ENCODE measurements around the gene TYMP.
A peak's percentile ranks its signal among the peaks of the same experiment; 100 is the strongest.

The TYMP gene

DNA sequence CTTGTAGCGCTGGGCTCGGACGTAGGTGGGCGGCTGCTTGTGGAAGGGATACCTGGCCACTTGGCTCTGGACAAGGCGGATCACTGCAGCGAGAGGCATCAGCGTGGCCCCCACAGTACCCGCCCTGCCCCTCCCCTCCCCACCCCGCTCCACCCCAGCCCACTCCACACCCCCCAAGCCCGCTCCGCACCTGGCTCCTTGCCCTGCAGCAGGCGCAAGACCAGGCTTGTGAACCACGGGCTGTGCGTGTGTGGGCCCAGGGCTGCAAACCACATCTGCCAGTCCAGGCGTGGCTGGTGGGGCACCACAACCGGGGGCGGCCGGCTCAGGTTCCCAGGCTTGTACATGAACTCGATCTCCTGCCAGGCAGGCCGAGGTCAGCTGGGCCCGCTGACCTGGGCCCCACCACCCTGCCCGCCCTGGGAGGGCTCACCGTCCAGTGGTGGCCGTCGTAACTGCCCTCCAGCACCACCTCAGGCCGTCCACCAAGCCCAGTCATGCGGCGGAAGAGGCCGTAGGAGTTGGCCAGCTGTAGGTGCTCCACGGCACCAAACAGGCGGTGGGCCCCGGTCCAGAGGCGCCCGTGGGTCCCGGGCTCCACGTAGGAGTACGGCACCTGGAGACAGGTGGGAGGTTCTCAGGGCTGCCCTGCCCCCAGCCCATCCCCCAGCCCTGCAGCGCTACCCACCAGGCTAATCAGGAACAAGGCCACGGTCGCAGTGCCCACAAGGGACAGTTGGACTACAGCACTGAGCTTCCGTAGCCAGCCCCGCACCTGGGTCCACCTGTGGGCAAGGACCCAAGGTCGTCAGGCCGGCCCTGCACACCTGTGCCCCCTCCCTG lies 25.2 kb downstream of the TYMP start:
- no peak for DNase-seq

DNA sequence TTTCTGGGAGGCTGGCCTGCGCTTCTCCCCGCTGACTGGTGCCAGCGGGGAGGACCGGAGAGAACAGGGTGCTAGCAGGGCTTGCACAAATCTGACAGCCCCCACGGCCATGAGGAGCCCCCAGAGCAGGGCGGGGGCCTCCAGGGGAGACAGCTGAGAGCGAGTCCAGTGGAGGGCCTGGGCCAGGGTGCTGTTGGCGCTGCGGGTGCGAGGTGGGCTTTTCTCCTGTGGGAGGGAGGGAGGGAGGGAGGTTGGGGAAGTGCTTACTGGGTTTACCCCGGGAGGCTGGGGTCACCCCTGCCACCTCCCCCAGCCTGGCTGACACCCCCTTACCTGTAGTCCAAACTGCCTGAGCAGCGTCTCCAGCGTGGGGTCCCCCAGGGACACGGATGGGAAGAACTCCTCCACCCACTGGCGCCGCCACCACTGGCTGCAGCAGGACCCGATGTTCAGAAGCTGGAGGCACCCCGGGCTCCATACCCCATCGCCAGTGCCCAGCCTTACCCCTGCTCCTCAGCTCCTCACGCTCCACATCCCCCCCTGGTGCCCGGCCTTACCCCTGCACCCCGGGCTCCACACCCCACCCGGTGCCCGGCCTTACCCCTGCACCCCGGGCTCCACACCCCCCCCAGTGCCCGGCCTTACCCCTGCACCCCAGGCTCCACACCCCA lies 26.2 kb downstream of the TYMP start:
- DNase-seq, result no peak

DNA sequence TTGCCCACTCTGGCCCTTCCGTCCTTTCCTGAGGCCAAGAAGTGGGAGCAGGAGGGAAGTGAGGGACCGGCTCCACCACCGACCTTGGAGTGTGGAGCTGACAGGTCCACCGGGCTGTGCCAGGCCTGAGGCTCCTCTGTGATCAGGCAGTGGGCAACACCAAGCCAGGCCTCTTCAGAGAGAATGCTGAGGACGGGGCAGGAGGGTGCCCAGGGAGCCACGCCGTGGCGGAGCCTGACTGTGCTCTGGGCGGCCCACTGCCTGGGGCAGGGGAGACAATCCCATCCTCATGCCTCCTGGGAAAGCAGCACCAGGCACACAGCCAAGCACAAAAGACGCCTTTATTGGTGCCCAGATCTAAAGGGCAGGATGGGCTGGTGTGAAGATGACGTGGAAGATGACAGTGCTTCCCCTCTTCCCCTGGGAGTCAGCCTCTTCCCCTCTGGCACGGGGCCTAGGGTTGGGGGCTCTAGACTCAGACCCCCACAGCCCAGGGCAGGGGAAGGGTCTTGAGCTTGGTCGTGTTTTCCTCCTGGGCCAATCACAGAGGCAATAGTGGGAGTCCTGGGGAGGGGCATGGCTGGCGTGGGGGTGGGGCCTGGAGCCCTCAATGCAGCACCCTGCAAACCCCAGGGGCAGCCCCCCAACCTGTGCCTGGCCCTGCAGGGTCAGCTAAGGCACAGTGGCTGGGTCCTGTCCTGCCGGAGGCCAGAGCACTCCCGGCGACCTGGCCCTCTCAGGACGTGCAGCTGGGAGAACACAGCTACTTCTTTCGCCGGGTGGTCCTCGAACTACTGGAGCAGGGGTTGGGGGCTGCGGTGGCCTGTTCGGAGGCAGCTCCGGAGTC lies 27.0 kb downstream of the TYMP start:
- no peak for DNase-seq

DNA sequence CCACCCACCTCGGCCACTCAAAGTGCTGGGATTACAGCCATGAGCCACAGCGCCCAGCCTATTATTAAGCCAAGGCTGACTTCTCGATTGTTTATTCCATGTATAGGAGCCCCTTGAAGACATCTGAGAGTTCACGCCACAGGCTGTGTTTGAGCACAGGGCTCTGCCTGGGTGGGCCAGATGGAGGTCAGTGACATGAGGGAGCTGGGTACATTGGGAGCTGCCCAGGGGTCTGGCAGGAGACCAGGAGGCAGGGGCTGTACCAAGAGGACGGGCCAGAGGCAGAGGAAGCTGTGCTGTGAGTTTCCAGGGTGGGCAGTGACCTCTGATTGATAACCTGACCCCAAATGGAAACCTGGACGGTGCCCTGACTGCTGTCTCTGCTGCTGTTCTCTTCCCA lies 27.7 kb downstream of the TYMP start:
- DNase-seq, result no peak

DNA sequence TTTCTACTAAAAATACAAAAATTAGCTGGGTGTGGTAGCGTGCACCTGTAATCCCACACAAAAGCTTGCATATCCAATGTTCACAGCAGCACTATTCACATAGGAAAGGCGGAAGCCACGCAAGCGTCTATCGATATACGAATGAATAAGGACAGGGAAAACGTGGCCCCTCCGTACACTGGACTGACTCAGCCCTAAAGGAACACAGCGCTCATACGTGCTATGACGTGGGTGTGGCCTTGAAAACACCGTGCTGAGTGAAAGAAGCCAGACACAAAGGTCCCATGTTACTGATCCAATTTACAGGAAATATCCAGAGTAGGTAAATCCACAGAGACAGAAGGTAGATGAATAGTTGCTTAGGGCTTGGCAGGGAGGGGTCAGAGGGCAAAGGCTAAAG lies 29.4 kb downstream of the TYMP start:
- DNase-seq, result no peak

DNA sequence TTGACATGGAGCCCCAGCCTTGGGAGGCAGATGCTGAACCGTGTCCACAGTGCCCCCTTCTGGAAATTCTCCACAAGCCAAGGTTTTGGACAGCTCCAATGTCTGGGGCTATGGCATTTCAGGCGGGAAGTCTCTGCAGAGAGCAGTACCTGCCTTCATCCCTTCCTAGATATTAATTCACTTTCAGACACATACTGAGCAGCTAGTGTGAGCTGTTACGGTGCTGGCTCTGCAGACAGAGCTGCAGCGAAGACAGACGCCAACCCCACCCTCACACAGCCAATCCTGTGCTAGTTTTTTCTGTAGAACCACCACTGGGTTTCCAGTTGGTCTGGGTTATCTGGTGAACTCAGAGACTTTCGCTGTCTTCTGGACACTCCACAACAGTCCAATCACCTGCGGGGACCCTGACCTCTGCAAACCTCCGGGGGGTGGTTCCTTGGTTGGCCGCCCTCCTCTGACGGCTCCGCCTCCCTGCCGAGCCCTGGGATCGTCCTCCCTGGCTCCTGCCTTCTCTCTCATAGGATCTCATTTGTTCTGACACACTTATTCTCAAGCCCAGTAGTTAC lies 31.4 kb downstream of the TYMP start:
- DNase-seq, result peak; percentile 80

DNA sequence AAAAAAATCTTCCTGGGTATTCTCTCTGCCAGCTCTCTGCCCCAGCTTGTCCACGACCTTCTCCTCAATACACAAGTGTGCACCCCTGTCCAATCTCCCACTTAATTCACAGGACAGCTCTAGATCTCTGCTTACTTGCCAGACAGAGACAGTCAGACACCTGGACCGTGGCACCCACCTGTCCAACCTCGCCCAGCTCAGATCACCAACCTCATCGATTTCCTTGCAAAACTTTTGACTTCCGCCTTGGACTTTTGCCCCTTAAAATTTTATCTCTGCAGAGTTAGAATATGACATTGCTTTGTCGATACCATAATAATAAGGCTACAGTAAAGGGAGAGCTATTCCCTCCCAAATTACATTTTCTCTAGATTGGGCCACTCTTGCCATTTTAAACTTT lies 32.7 kb downstream of the TYMP start:
- no peak for DNase-seq

DNA sequence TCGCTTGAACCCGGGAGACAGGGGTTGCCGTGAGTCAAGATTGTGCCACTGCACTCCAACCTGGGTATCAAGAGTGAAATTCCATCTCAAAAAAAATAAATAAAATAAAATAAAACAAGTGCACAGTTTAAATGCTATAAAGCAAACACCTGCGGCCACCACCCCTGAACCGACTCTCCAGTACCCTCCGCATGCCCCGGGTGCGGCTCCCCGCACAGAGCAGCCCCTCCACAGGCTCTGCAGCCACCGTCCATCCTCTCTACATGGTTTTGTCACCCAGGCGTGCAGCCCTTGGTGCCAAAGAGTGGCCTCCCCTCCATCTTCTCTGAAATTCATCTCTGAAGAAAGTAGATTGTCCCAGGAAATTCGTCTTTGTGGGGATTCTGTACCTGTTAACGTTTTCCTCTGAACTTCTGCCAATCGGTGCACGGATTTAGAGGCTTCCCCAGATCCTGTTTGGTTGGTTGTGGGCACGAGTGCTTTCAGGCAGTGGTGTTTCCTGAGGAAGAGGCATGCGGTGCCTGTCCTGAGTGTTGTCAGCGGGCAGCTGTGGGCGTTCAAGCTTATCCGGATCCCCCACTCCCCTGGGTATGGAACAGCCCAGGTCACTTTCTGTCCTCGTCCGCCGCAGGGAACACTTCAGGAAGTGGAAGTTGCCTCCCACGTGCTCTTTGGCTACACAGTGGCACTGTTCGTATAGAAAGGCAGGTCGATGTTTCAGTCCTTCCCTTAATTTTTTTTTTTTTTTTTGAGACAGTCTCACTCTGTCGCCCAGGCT lies 39.1 kb downstream of the TYMP start:
- no peak for DNase-seq

DNA sequence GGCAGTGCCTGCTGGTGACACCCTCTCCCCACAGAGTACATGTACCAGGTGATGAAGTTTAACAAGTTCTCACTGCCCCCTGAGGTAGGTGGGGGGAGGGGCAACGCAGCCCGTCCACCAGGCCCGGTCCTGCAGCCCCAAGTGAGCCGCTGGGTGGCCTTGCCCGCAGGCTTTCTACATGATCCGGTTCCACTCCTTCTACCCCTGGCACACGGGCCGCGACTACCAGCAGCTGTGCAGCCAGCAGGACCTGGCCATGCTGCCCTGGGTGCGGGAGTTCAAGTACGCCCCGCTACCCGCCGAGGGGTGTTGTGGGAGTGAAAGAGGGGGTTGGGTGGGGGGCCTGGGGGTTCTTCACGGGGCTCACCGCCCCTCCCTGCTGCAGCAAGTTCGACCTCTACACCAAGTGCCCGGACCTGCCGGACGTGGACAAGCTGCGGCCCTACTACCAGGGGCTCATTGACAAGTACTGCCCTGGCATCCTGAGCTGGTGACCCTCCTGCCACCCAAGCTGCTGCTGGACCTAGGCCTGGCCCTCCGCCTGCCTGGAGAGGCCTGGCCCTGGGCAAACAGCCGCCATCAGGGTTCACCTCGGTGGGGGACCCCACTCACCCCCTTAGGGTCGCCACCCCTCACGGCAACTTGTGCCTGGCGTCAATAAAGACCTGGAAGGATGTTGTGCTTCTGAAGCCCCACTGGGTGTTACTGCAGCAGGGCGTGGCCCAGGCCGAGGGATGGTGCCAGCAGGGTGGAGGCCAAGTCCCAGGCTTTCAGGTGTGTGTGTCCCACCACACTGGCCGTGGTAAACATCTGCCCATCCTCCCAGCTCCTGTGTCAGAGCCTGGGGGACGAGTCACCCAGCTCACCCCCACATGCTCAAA lies 40.2 kb downstream of the TYMP start:
- no peak for DNase-seq

DNA sequence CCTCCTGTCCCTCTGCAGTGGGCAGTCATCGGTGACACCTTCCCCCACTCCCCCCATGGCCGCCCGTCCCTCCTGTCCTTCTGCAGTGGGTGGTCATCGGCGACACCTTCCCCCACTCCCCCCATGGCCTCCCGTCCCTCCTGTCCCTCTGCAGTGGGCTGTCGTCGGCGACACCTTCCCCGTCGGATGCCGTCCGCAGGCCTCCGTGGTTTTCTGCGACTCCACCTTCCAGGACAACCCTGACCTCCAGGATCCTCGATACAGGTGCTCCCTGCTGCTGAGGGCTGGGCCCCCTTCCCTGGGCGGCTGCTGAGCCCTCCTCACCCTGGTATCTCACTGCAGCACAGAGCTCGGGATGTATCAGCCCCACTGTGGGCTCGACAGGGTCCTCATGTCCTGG lies 40.9 kb downstream of the TYMP start:
- no peak for DNase-seq

DNA sequence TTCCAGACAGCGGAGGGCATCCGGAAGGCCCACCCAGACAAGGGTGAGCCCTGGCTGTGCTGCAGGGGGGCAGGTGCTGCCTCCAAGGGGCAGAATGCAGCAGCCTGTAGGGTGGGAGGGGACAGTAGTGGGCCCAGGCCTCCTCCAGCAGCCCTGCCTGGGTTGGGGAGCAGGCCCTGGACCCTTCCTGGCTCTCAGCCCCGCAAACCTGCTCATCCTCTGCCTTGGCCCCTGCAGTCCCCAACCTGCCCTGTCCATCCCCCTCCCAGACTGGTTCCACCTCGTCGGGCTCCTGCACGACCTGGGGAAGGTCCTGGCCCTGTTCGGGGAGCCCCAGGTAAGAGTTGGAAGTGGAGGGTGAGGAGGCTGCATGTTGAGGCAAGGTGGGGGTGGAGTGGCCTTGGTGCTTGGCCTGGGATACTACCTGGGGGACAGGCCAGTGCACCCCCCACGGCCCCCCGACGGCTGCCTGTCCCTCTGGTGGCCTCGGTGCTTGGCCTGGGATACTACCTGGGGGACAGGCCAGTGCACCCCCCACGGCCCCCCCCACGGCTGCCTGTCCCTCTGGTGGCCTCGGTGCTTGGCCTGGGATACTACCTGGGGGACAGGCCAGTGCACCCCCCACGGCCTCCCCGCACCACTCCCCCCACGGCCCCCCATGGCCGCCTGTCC lies 41.7 kb downstream of the TYMP start:
- no peak for DNase-seq

DNA sequence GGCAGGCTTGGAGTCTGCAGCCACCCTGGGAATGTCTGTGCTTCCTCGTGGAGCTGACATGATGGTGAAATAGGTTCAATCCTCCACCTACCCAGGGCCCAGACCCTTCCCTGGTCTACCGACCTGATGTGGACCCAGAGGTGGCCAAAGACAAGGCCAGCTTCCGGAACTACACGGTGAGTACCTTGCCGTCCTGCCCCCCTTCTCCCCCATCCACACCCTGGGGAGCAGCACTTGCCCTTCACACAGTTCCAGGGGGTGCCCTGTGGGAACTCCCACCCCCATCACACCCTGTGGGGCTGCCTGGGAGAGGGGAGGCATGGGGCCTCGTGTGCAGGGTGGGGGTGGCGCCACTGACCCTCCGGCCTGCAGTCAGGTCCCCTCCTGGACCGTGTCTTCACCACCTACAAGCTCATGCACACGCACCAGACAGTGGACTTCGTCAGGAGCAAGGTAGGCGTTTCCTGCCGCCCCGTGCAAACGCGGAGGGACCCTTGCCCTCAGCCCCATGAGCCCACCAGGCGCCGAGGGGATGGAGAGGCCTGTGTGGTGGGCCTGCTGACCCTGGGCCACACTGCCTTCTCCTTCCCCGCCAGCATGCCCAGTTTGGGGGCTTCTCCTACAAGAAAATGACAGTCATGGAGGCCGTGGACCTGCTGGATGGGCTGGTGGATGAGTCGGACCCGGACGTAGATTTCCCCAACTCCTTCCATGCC lies 42.4 kb downstream of the TYMP start:
- DNase-seq, result no peak

DNA sequence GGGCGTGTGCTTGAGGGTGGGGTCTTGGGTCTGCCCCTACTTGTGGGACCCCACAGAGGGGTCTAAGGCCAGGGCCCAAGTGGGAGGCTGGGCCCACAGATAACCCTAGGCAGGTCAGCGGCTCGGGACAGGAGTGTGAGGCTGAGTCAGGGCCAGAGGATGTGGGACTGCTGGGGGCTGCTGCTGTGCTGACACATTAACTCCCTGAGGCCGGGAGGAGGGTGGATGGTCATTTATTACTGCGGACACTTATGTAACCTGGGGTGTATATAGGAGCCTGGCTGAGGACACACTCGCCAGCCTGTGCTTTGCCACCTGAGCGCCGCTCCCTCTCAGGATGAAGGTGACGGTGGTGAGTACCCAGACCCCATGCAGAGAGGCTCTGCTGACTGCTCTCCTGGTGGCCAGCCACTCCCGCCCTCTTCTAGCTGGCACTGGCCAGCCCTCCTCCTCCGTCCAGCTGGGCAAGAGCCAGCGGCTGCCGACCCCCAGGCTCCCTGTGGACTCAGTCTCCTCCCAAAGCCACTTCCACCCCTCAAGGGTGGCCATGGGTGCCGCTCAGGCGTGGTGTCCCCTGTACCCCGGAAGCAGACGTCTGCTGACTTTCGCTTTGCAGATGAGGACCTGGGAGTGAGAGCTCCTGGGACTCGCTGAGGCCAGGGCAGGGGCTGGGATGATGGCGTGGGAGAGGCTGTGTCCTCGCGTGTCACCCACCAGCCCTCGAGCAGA lies 43.1 kb downstream of the TYMP start, which contains the start of gene MIOX:
Gene MIOX (plus strand): TSS at position 299 of the 729 bp plus-strand sequence. CDS start 39 bp downstream, at position 338.
- no peak for DNase-seq

DNA sequence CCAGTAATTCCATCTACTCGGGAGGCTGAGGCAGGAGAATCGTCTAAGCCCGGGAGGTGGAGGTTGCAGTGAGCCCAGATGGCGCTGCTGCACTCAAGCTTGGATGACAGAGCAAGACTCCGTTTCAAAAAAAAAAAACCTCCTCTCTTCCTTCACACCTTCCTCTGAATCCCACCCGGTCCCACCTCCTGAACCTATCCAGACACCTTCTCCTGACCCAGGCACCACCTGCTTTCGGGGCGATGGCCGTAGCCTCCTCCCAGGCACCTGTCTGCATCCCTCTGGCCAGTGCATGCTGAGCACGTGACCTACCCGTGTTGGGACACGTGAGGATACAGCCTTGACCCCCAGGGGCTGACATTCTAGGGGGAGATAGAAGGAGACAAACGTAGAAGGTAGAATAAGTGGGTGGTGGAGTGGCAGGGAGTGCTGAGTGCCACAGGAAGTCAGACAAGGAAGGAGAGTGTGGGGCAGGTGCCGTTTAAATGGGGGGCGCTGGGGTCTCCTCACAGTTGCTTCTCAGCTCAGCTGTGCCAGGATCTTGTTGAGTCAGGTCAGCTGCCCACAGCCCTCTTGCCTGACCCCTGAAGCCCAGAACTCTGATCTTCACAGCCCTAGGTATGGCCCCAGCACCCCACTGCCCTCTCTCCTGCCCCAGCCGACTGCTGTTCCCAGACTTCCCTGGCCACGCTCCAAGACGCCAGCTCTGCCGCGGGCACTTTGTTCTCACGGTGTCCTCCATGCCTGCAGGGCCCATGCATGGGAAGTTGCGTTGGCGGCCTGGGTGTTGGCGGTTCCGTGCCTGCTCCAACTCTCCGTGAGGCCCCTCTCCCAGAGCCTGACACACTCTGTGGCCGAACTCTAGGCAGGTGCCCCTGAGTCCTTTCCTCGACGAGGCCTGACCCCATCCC lies 44.3 kb downstream of the TYMP start:
- no peak for DNase-seq

DNA sequence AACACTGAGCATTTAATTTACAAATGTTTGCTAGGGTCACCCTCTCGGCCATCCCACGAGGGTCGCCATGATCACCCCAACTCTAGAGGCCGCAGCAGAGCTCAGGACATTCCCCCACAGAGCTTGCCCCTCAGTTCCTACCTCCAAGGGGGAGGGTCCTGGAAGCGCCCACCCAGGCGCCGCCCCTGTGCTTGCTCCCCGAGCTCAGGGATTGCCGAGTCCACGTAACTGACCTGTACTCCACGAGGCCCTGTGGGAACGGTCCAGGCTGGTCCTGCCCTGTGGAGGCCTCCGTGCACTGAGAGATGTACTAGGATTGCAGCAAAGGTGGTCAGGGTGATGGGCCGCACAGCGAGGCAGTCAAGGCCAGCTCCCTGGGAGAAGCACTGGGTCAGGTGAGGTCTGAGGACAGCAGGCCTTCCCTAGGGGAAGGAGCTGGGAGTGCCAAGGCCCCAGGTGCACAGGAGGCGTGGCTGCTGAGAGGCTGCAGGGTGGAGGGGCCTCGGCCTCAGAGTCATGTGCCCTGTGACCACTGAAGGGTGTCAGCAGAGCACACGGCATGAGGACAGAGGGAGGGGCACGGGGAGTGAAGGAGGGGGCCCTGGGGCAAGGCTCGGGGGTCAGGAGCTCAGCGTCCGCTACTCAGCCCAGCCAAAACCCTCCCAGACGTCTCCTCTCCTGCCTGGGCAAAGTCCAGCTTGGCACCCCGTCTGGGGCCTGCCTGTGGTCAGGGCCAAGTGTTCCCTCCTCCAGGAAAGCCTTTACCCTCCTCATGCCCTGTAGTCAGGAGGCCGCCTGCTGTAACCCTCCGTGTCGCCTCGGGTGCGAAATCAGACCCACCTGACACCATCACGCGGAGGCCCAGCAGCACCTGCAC lies 45.6 kb downstream of the TYMP start:
- no peak for DNase-seq

DNA sequence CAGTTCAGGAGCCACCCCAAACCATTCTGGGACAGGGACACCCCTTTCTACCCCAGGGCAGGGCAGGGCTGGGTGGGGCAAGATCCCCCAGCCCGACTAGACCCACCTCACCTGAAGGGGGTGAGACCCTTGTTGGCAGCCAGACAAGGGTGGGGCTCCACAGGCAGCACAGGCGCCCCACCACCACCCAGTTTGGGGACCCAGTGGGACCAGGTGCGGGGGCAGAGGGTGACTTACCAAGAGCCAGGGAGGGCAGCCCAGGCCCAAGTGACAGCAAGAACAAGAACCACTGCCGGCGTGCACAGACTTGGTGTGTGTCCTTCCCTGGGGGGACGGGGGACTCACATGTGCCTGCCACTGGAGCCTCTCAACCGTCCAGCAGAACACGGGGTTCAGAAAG lies 46.3 kb downstream of the TYMP start:
- no peak for DNase-seq

DNA sequence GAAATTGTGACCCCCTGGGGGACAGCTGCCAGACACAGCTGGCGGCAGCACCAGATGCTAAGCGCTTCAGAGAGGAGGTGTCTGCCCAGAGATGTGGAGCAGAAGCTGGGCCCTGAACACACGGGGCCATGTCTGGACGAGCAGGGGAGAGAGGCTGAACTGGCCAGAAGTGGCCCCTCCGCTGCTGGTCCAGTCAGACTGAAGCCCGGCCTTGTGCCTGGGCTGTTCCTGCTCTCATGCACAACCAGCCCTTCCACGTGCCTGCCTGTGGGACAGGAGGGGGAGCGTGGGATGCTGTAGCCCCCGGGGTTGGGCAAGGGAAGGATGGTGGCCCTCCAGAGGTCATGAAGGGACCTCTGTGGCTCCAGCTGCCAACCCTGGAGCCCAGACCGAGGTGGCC lies 46.7 kb downstream of the TYMP start:
- DNase-seq, result no peak

Data from CD4-positive, alpha-beta T cell treated with Interleukin-21 for 1 hour (primary cell).